ENCODE results near the gene XCL1.
A peak's percentile ranks its signal among the peaks of the same experiment; 100 is the strongest.

The XCL1 gene

DNA sequence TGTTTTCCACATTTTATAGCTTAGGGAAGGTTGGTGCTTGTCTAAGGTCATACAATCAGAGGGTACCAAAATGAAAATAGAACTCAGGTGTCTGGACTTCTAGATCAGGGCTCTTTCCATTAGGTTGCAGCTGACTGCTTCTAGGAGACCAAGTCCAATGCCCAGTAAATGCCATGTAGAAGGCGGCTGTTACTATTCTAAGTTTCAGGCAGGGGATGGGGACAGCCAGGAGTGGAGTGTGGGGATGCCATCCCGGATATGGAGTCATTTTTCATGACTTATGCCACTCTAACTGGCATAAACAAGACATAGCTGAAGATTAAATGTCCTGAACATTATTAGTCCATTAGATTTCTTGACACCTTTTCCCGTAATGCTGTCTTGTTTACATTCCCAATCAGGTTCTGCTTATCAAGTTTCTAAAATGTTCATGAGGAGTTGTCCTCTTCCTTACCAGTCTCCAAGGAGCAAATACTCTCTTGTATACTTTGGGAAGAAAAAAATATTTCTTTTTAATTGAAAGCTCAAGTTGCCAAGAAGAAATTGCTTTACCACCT lies 31.5 kb downstream of the XCL1 start:
- no peak for DNase-seq

- no peak for DNase-seq
Observed at GRCh38 chr1:168608796-168609715, 32.7 kb downstream of the XCL1 start.

DNA sequence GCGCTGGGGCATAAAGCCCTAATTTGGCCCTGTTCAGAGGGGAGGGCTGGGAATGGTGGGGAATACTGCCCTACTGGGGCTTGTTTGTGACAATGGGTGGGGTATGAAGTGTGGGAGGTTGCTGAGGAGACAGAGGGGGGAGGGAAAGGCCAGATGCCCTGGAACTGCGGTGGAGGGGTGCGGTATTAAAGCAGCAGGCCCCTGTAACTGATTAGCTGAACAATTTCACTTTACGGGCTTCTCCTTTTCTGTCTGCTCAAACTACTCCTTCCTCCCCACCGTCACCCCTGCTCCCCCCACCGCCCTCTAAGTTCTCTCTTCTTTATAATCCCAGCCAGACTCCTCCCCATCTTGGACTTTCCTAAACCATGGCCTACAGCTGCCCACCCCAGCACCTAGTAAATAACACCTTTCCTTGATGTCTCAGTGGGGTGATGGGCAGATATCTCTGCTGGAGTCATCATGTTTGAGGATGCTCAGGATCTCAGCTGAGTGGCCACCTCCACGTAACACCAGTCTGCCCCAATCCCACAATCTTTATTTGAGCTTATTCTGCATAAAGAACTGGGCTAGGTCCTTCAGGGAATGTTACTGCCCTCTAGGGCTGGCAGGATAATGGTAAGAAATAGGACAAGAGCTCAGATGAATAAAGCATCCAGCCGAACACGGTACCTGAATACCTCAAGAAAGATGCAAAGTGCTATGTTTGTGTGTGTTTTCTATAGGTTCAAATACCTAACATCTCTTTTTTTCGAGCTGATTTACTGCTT lies 33.5 kb downstream of the XCL1 start:
- DNase-seq = no peak

GRCh38 chr1:168613038-168613451 lies 36.6 kb downstream of the XCL1 start:
- no peak for DNase-seq

DNA sequence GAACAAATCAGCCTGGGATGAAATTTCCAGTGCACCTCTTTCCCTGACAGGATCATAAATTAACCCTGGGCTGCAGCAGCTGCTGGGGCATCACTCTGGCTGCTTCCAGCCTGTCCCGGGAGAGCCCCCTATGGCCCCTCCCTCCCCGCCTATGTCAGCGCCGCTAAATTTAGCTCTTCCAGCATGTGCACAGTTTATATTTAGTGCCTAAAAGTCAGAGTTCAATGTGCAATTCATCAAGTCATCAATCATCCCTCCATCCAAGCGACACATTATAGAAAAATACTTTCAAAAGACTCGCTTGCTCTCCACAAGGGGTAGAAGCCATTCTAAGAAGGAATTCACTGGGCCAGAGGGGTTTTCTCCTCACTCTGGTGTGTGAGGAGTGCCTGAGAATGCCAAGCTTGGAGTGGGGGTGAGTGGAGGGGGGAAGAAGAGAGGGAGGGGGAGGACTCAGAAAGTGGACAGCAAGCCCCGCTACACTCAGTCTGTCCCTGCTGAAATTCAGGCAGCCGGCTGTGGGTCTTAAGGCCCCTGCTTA lies 37.4 kb downstream of the XCL1 start:
- no peak for DNase-seq

DNA sequence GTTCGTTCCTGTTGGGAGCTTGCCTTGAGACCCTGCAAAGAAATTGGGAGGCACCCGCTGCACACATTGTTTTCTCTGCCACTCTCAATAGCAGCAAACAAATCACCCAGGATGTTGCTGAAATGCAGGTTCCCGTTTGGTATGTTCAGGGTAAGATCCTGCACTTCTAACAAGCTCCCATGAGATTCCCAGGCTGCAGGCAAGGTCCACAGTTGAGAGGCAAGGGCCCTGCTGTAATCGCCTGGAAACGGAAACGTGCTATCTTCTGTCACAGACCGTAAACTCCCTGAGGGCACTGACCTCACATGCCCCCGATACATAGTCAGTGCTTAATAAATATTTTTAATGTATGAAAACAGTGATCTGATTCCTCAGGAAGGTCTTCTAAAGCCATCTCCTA lies 37.8 kb downstream of the XCL1 start:
- no peak for DNase-seq

DNA sequence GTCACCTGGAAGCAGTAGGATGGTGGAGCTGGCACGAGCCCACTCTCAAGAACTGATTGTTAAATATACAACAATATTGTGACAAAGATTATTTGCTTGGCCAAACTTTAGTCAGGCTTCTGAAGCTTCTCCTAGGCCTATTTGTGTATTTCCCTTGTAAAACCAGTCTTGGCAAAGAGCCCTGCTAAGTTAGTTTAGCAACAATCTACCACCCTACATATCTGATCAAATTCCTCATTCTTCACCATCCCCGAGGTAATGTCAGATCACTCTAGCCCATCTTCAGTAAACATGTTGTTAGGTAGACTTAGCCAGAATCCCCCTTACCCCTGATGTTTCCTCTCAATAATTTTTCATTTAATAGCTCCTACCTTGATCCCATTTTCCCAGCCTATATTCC lies 39.6 kb downstream of the XCL1 start:
- DNase-seq = no peak

- no peak for DNase-seq
Observed at GRCh38 chr1:168617974-168618750, 41.8 kb downstream of the XCL1 start.

GRCh38 chr1:168618886-168619285 lies 42.5 kb downstream of the XCL1 start:
- DNase-seq = no peak

DNA sequence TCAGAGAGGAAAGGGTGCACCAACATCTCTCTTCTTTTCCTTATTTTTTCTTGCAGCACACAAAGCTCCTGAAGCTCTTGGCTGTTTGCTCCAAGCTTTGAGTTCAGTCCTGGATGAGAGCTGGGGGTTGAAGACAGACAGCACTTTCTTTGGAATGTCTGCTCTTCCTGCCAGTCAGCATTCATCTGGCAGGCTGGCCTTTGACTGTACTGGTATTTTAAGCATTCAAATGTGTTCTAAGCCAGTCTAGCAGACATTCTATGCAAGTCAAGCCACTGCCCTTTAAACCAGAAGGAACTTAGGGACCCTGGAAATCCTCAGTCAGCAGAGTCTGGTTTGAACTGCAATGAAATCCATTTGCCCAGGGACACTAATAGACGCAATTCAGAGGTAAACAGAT lies 45.0 kb downstream of the XCL1 start:
- no peak for DNase-seq

GRCh38 chr1:168623003-168623828 lies 46.8 kb downstream of the XCL1 start:
- no peak for DNase-seq

GRCh38 chr1:168623831-168624230 lies 47.4 kb downstream of the XCL1 start:
- no peak for DNase-seq

- no peak for DNase-seq
Observed at GRCh38 chr1:168626326-168626725, 49.9 kb downstream of the XCL1 start.

DNA sequence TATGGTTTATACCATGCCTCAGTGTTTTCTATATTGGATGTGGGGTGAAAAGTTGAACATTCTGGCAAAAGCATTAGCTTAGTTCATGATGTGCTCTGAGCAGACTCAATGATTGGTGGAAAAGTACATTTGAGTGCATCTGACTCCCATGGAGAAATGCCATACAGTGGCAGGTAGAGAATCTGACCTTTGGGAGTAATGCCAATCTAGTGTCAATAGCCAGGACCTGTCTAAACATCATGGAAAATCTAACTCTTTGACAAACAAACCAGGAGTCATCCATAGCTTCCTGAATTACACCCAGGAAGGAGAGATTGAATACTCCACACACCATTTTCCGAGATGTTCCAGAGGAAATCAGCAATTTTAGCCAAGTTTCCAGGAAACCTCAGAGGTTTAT lies 51.0 kb downstream of the XCL1 start:
- no peak for DNase-seq

- DNase-seq = peak; percentile 2 to 7
Observed at GRCh38 chr1:168628807-168629206, 52.4 kb downstream of the XCL1 start.

- DNase-seq = no peak
Observed at GRCh38 chr1:168629466-168629865, 53.1 kb downstream of the XCL1 start.
